ENCODE data around the gene NR3C2.

The NR3C2 gene

GRCh38 chr4:148263802-148264201 is 178.4 kb downstream of the NR3C2 start:
- H3K79me2 ChIP-seq (ENCODE audit: insufficient read depth, low read length), result no peaks in the 10 kb centered on the region
- no peak overlapping the region for H3K27ac ChIP-seq (ENCODE audit: low read depth, low read length, poor library complexity, severe bottlenecking)
- no peaks in the 10 kb centered on the region; the same call in 1 of the 2 replicates for H3F3A ChIP-seq (ENCODE audit: insufficient read depth, low read length)
- H4K20me1 ChIP-seq (ENCODE audit: insufficient read depth, low read length), result no peaks in the 10 kb centered on the region
- no peak overlapping the region for H3K9ac ChIP-seq (ENCODE audit: low read length)
- no peaks in the 10 kb centered on the region for H3K9me3 ChIP-seq (ENCODE audit: low read length)
- no peak overlapping the region for H3K4me2 ChIP-seq (ENCODE audit: low read length)
- H2AFZ ChIP-seq (ENCODE audit: low read length), result no peak overlapping the region
- no peaks in the 10 kb centered on the region for H3K27me3 ChIP-seq (ENCODE audit: insufficient read depth, low read length)
- H3K36me3 ChIP-seq (ENCODE audit: insufficient read depth, low read length), result no peaks in the 10 kb centered on the region
- TF ChIP-seq CTCF (IDR thresholded peaks at IDR 0.05; ENCODE audit: low read length), result no peak
- no peak for TF ChIP-seq EZH2 (IDR thresholded peaks at IDR 0.05; ENCODE audit: borderline replicate concordance, low read length)
- H3K4me3 ChIP-seq (ENCODE audit: low read depth, low read length, poor library complexity, severe bottlenecking), result no peak overlapping the region
- H3K4me1 ChIP-seq (ENCODE audit: insufficient read depth, low read length, severe bottlenecking), result no peaks in the 10 kb centered on the region
- no peaks in the 10 kb centered on the region for H3K9me2 ChIP-seq (ENCODE audit: low read depth, low read length)

DNA sequence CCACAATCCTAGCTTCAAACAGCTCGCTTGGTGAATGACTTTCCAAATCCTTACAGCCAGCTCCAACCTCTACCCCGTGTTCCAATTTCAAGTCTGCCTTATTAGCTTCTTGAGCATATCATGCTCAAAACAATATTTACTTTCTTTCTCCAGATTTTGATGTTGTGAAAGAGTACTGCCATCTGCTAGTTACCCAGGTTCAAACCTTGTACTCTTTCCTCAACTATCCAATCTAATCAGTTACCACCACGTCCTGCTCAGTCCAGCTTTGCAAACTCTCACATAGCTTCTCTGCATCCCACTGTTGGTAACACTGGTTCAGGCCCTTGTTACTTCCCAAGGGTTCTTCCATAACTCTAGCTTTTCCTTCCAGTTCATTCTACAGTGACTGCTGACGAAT is 179.1 kb downstream of the NR3C2 start:
- no peak overlapping the region for H3K4me3 ChIP-seq (ENCODE audit: low read depth, low read length, poor library complexity, severe bottlenecking)
- H3K4me2 ChIP-seq (ENCODE audit: low read length), result no peak overlapping the region
- no peak overlapping the region for H2AFZ ChIP-seq (ENCODE audit: low read length)
- H3K9me3 ChIP-seq (ENCODE audit: low read length), result no peaks in the 10 kb centered on the region
- H4K20me1 ChIP-seq (ENCODE audit: insufficient read depth, low read length), result no peaks in the 10 kb centered on the region
- no peaks in the 10 kb centered on the region for H3K9me2 ChIP-seq (ENCODE audit: low read depth, low read length)
- no peaks in the 10 kb centered on the region for H3K4me1 ChIP-seq (ENCODE audit: insufficient read depth, low read length, severe bottlenecking)
- no peak overlapping the region for H3K27ac ChIP-seq (ENCODE audit: low read depth, low read length, poor library complexity, severe bottlenecking)
- no peak overlapping the region for H3K9ac ChIP-seq (ENCODE audit: low read length)
- H3K36me3 ChIP-seq (ENCODE audit: insufficient read depth, low read length), result no peaks in the 10 kb centered on the region
- TF ChIP-seq CTCF (IDR thresholded peaks at IDR 0.05; ENCODE audit: low read length) (no peak), EZH2 (IDR thresholded peaks at IDR 0.05; ENCODE audit: borderline replicate concordance, low read length) (no peak)
- no peaks in the 10 kb centered on the region for H3K27me3 ChIP-seq (ENCODE audit: insufficient read depth, low read length)
- no peaks in the 10 kb centered on the region for H3K79me2 ChIP-seq (ENCODE audit: insufficient read depth, low read length)
- no peaks in the 10 kb centered on the region; the same call in 1 of the 2 replicates for H3F3A ChIP-seq (ENCODE audit: insufficient read depth, low read length)

DNA sequence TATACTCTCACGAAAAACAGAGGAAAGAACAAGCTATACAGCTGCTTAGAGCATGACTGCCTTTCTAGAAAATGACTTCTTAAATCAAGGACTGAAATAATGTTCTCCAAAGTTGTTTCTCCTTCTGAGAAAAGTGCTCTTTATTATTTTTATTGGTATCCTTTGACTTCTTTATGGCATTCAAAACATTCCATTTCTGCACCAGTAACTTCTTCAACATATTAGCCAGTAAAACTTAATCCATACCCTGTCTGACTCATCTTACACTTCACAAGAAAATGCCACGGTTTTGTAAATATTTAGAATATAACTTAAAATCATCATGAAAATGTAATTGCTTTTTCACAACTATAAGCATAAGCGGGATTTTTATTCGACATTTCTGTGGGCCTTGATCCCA is 180.4 kb downstream of the NR3C2 start:
- Histone ChIP-seq H3K79me2 (ENCODE audit: insufficient read depth, low read length) (no peaks in the 10 kb centered on the region), H3K9me3 (ENCODE audit: low read length) (no peaks in the 10 kb centered on the region), H3K9ac (ENCODE audit: low read length) (no peak overlapping the region), H2AFZ (ENCODE audit: low read length) (no peak overlapping the region), H3K4me3 (ENCODE audit: low read depth, low read length, poor library complexity, severe bottlenecking) (no peak overlapping the region), H3K4me2 (ENCODE audit: low read length) (no peak overlapping the region), H3F3A (ENCODE audit: insufficient read depth, low read length) (no peaks in the 10 kb centered on the region; the same call in 1 of the 2 replicates), H3K36me3 (ENCODE audit: insufficient read depth, low read length) (no peaks in the 10 kb centered on the region), H3K4me1 (ENCODE audit: insufficient read depth, low read length, severe bottlenecking) (no peaks in the 10 kb centered on the region), H3K27me3 (ENCODE audit: insufficient read depth, low read length) (no peaks in the 10 kb centered on the region), H4K20me1 (ENCODE audit: insufficient read depth, low read length) (no peaks in the 10 kb centered on the region), H3K9me2 (ENCODE audit: low read depth, low read length) (no peaks in the 10 kb centered on the region), H3K27ac (ENCODE audit: low read depth, low read length, poor library complexity, severe bottlenecking) (no peak overlapping the region)
- TF ChIP-seq CTCF (IDR thresholded peaks at IDR 0.05; ENCODE audit: low read length) (no peak), EZH2 (IDR thresholded peaks at IDR 0.05; ENCODE audit: borderline replicate concordance, low read length) (no peak)

All from OCI-LY1 (cell line).